Stimulated activated CD8-positive, alpha-beta memory T cell treated with anti-CD3 and anti-CD28 coated beads, Interleukin-12 subunit alpha, Interleukin-12 subunit beta, amount 100 ng/mL, for 24 hours (primary cell): ENCODE results near the gene SEL1L.
"Not testable (repeated sequence)": the region's sequence is repeated elsewhere in the genome, so short reads cannot be mapped to it uniquely, and the experiment has no call there.

Experiments
- DNase-seq: peaks from one replicate; pipeline ENCODE4 v3.0.0-alpha.2; 2020; ENCODE audit errors: extremely low read depth

Gene SEL1L

GRCh38 chr14:81474148-81474492, 59.5 kb downstream of the SEL1L start:
- no peak for DNase-seq

GRCh38 chr14:81473456-81474147, 60.1 kb downstream of the SEL1L start:
- DNase-seq, result no peak

GRCh38 chr14:81472096-81472800, 61.4 kb downstream of the SEL1L start:
- no peak for DNase-seq

- DNase-seq, result no peak
Observed at GRCh38 chr14:81471062-81471461, 62.6 kb downstream of the SEL1L start.

GRCh38 chr14:81470557-81470826, 63.2 kb downstream of the SEL1L start:
- not testable (repeated sequence) for DNase-seq

GRCh38 chr14:81466854-81467253, 66.8 kb downstream of the SEL1L start:
- no peak for DNase-seq

- DNase-seq, result no peak
Observed at GRCh38 chr14:81465507-81466228, 68.0 kb downstream of the SEL1L start.

- DNase-seq, result not testable (repeated sequence)
Observed at GRCh38 chr14:81465003-81465392, 68.7 kb downstream of the SEL1L start.

- no peak for DNase-seq
Observed at GRCh38 chr14:81464253-81465002, 69.2 kb downstream of the SEL1L start.

- DNase-seq, result not testable (repeated sequence)
Observed at GRCh38 chr14:81462356-81462755, 71.3 kb downstream of the SEL1L start.

GRCh38 chr14:81459912-81460311, 73.7 kb downstream of the SEL1L start:
- DNase-seq, result no peak

- DNase-seq, result no peak
Observed at GRCh38 chr14:81458352-81458751, 75.3 kb downstream of the SEL1L start.

- no peak for DNase-seq
Observed at GRCh38 chr14:81455390-81455789, 78.3 kb downstream of the SEL1L start.

GRCh38 chr14:81454572-81455218, 79.0 kb downstream of the SEL1L start:
- no peak for DNase-seq

GRCh38 chr14:81453166-81453766, 80.4 kb downstream of the SEL1L start:
- DNase-seq, result no peak

- DNase-seq, result no peak
Observed at GRCh38 chr14:81452341-81453133, 81.1 kb downstream of the SEL1L start.

GRCh38 chr14:81450976-81451375, 82.7 kb downstream of the SEL1L start:
- DNase-seq, result no peak

- no peak for DNase-seq
Observed at GRCh38 chr14:81450100-81450531, 83.5 kb downstream of the SEL1L start.

GRCh38 chr14:81449576-81449975, 84.1 kb downstream of the SEL1L start:
- DNase-seq, result no peak

GRCh38 chr14:81449114-81449513, 84.5 kb downstream of the SEL1L start:
- DNase-seq, result no peak
